K562 (cell line): ENCODE data around the gene ELOVL1. TPM values are rescaled to one million over a fixed set of nuclear protein-coding genes. Genes with fewer than 3 reads are reported as not detected.

ENCODE experiments used
- ATAC-seq: fragments of 200-7000 bp; cut with Tn5 transposase; 3 replicates; pipeline ENCODE4 v1.9.1; 2020; ENCODE audit warnings: moderate library complexity
- BruUV-seq: library from RNA; stranded (reverse); fragments of 400-500 nt; replicated peaks from 2 replicates; lab custom pipeline; 2021; lab: Mats Ljungman, UMichigan
- CTCF ChIA-PET: fragments of 300-600 bp; formaldehyde crosslinking; extraction: SDS; loops from one replicate; lab custom pipeline; 2021; ENCODE audit warnings: low intra/inter-chr PET ratio; lab: Yijun Ruan, JAX
- POLR2A ChIA-PET: fragments of 300-600, 350-650 bp; sonication (Branson Sonifier 250); formaldehyde crosslinking; extraction: SDS; loops from one replicate; lab custom pipeline; 2021; ENCODE audit warnings: antibody characterized with exemption, inconsistent platforms; lab: Yijun Ruan, JAX
- DNase-seq, 4 experiments: peaks; one replicate each; pipeline versions ENCODE4 v3.0.0 to v3.0.0-alpha.2; 2011 to 2018; ENCODE audit warnings: low spot score in 3 of 4, mixed read lengths in 3 of 4; ENCODE audit errors: extremely low read depth in 1 of 4
- FAIRE-seq: peaks from 2 replicates; lab custom pipeline; 2011; peaks lifted over from hg19 to GRCh38; lab: Jason Lieb, UNC
- H2AFZ ChIP-seq: 2 replicates; pipeline ENCODE4 v1.6.0; 2011; ENCODE audit warnings: low read depth, low read length, control low read depth, inconsistent platforms
- H3K27ac ChIP-seq: fragments of 200-600 bp; 3 replicates; pipeline ENCODE4 v1.8.0; 2011; ENCODE audit warnings: low read depth, mild to moderate bottlenecking, control low read depth, inconsistent platforms, low read length, moderate library complexity, mixed read lengths; ENCODE audit errors: extremely low read depth
- H3K27me3 ChIP-seq, 2 experiments: fragments of 300-600 bp in 1 of 2; 2 replicates in 1 of 2; 3 replicates in 1 of 2; pipeline versions ENCODE4 v1.6.0 to v1.8.0; 2011; ENCODE audit warnings: inconsistent platforms in 2 of 2, low read length in 2 of 2, mild to moderate bottlenecking in 1 of 2, mixed read lengths in 1 of 2, moderate library complexity in 1 of 2; ENCODE audit not compliant: control insufficient read depth in 2 of 2, insufficient read depth in 2 of 2
- H3K36me3 ChIP-seq: fragments of 300-600 bp; 3 replicates; pipeline ENCODE4 v1.8.0; 2011; ENCODE audit warnings: mild to moderate bottlenecking, low read length, inconsistent platforms; ENCODE audit not compliant: control insufficient read depth, insufficient read depth
- H3K4me1 ChIP-seq, 2 experiments: fragments of 200-600 bp in 1 of 2; replicated peaks in 1 of 2; 2 replicates in 1 of 2; 3 replicates in 1 of 2; pipeline versions ENCODE4 v1.5.1 to v1.8.0; 2011; ENCODE audit warnings: inconsistent platforms in 2 of 2, low read length in 2 of 2, mild to moderate bottlenecking in 1 of 2, mixed read lengths in 1 of 2, moderate library complexity in 1 of 2; ENCODE audit not compliant: control insufficient read depth in 2 of 2, insufficient read depth in 2 of 2
- H3K4me2 ChIP-seq: 2 replicates; pipeline ENCODE4 v1.6.1; 2011; ENCODE audit warnings: low read length, control low read depth, inconsistent platforms, mixed read lengths; ENCODE audit not compliant: insufficient read depth
- H3K4me3 ChIP-seq: fragments of 200-600 bp; sonication (generic), shearing (Covaris generic); 2 replicates; pipeline ENCODE4 v1.5.1; 2016; ENCODE audit warnings: control low read depth, inconsistent platforms
- H3K79me2 ChIP-seq: fragments of 200-600 bp; 3 replicates; pipeline ENCODE4 v1.8.0; 2011; ENCODE audit warnings: low read length, inconsistent platforms; ENCODE audit not compliant: control insufficient read depth, insufficient read depth
- H3K9ac ChIP-seq, 2 experiments: 2 replicates each; pipeline versions ENCODE4 v1.6.0 to v1.6.1; 2011; ENCODE audit warnings: low read depth in 2 of 2, low read length in 2 of 2, control low read depth in 1 of 2, inconsistent platforms in 1 of 2, mild to moderate bottlenecking in 1 of 2, mixed read lengths in 1 of 2; ENCODE audit not compliant: insufficient read depth in 1 of 2
- H3K9me1 ChIP-seq: one replicate; pipeline ENCODE4 v1.6.0; 2011; ENCODE audit warnings: inconsistent platforms, mild to moderate bottlenecking, low read length, moderate library complexity; ENCODE audit not compliant: control insufficient read depth, insufficient read depth
- H3K9me3 ChIP-seq: replicated peaks from 2 replicates; pipeline ENCODE4 v1.5.1; 2011; ENCODE audit warnings: low read depth, low read length, inconsistent platforms; ENCODE audit not compliant: control insufficient read depth, insufficient read depth
- H4K20me1 ChIP-seq: replicated peaks from 2 replicates; pipeline ENCODE4 v1.6.1; 2011; ENCODE audit warnings: low read length, inconsistent platforms, mixed read lengths; ENCODE audit not compliant: control insufficient read depth, insufficient read depth
- CHAMP1 ChIP-seq: fragments of 450-650 bp; IDR thresholded peaks from 2 replicates; pipeline ENCODE4 v1.6.1; 2016; ENCODE audit warnings: mild to moderate bottlenecking
- DDX20 ChIP-seq: fragments of 450-650 bp; IDR thresholded peaks from 2 replicates; pipeline ENCODE4 v1.6.1; 2016; ENCODE audit warnings: missing genetic modification characterization, low read depth, mild to moderate bottlenecking, missing compliant biosample characterization, moderate library complexity
- DMBX1 ChIP-seq: fragments of 250-450 bp; sonication (Bioruptor Pico); IDR thresholded peaks from 2 replicates; pipeline ENCODE4 v1.8.0; 2022; ENCODE audit warnings: inconsistent platforms, mild to moderate bottlenecking, moderate library complexity, borderline replicate concordance
- ETS1 ChIP-seq: conservative IDR thresholded peaks from 2 replicates; pipeline ENCODE4 v1.6.1; 2011; ENCODE audit warnings: low read depth, mild to moderate bottlenecking, low read length; ENCODE audit not compliant: control insufficient read depth
- FOXP1 ChIP-seq: sonication (generic); formaldehyde crosslinking; IDR thresholded peaks from 2 replicates; pipeline ENCODE4 v1.8.0; 2022; ENCODE audit warnings: mild to moderate bottlenecking, missing genetic modification reagents
- HDAC1 ChIP-seq, 2 experiments: fragments of 450-650 bp; IDR thresholded peaks; 2 replicates each; pipeline ENCODE4 v1.6.1; 2016 to 2017; ENCODE audit warnings: inconsistent platforms in 1 of 2, mild to moderate bottlenecking in 1 of 2, moderate library complexity in 1 of 2
- NCOR1 ChIP-seq: fragments of 450-650 bp; IDR thresholded peaks from 2 replicates; pipeline ENCODE4 v1.6.1; 2016; ENCODE audit warnings: mild to moderate bottlenecking, moderate library complexity
- NFRKB ChIP-seq: fragments of 450-650 bp; IDR thresholded peaks from 2 replicates; pipeline ENCODE4 v1.6.1; 2016; ENCODE audit warnings: low read depth
- SREBF2 ChIP-seq: sonication (generic); formaldehyde crosslinking; IDR thresholded peaks from 2 replicates; pipeline ENCODE4 v1.4.0; 2020; ENCODE audit warnings: mild to moderate bottlenecking, missing genetic modification reagents
- TAF9B ChIP-seq: fragments of 450-650 bp; IDR thresholded peaks from 2 replicates; pipeline ENCODE4 v1.6.1; 2018; ENCODE audit warnings: mild to moderate bottlenecking; ENCODE audit not compliant: partially characterized antibody
- ZBTB1 ChIP-seq: sonication (generic); formaldehyde crosslinking; IDR thresholded peaks from 2 replicates; pipeline ENCODE4 v1.8.1; 2023; ENCODE audit warnings: missing genetic modification reagents, low read depth, mild to moderate bottlenecking, borderline replicate concordance
- ZC3H11A ChIP-seq: IDR thresholded peaks from 2 replicates; pipeline ENCODE4 v1.6.1; 2012; ENCODE audit warnings: low read depth, low read length, improper control_type of control experiment
- ZFP30 ChIP-seq: fragments of 250-450 bp; sonication (Bioruptor Pico); IDR thresholded peaks from 2 replicates; pipeline ENCODE4 v1.8.0; 2022; ENCODE audit warnings: moderate library complexity, mild to moderate bottlenecking, inconsistent platforms, borderline replicate concordance
- ZNF143 ChIP-seq: sonication (generic); formaldehyde crosslinking; IDR thresholded peaks from 2 replicates; pipeline ENCODE4 v1.9.0; 2022; ENCODE audit warnings: mild to moderate bottlenecking, missing genetic modification reagents
- ZNF316 ChIP-seq: fragments of 450-650 bp; IDR thresholded peaks from 2 replicates; pipeline ENCODE4 v1.6.1; 2016
- ZNF717 ChIP-seq: fragments of 250-450 bp; sonication (Bioruptor Pico); IDR thresholded peaks from 2 replicates; pipeline ENCODE4 v1.5.0; 2021
- WGBS: fragments of 100-300 bp; shearing (Covaris generic); methylation state at CpG from one replicate; pipeline ENCODE4 v1.1.6; 2016; ENCODE audit warnings: low coverage, mixed read lengths; ENCODE audit not compliant: insufficient coverage; ENCODE audit errors: missing lambda C conversion rate; 5-methylcytosine and 5-hydroxymethylcytosine counted together
- in situ Hi-C: fragments of 300-500 bp; cut with MboI; formaldehyde crosslinking; loops from 4 replicates; pipeline ENCODE4 v1.15.0; 2018; ENCODE audit warnings: inconsistent platforms, mixed read lengths
- intact Hi-C: fragments of 100-400 bp; cut with micrococcal nuclease; formaldehyde crosslinking; loops from 2 replicates; pipeline ENCODE4 v1.14.2; 2022
- polyA plus RNA-seq, 8 experiments: library from polyadenylated mRNA; depleted of rRNA in 4 of 8; stranded (reverse) in 5 of 8; unstranded in 3 of 8; fragments of >200 nt; fragmentation: Nextera tagmentation in 2 of 8; fragmentation: Illumina TruSeq in 1 of 8; extraction: Ambion mirVana in 2 of 8; extraction: Trizol in 1 of 8; gene quantifications; 2 replicates each; pipeline versions ENCODE4 v1.2.1 to v1.2.3, GENCODE V29; 2011 to 2014; ENCODE audit warnings: inconsistent platforms in 1 of 8, missing spikeins in 1 of 8
- total RNA-seq, 7 experiments: library from RNA; depleted of rRNA in 6 of 7; stranded (reverse); fragments of >200 nt in 6 of 7; fragmentation: Illumina TruSeq in 2 of 7; extraction: Trizol in 2 of 7; gene quantifications; 2 replicates each; pipeline versions ENCODE4 v1.2.1 to v1.2.3, GENCODE V29; 2011 to 2021; ENCODE audit warnings: low replicate concordance in 1 of 7

The ELOVL1 gene
- total and polyA plus RNA-seq, 9 of the 15 experiments (the other 6 are each of a cell fraction or from before 2014, with no cell fraction given) = 51.0 to 157 (median 70.3) TPM

GRCh38 chr1:43389326-43390313 lies 21.8 kb upstream of the ELOVL1 start, which contains the start of the genes MED8 and SZT2 (continued):
- TF ChIP-seq ZFP30 (CRISPR knock-in tag) (no peak), FOXP1 (CRISPR knock-in tag) (no peak; the same call in 1 of the 2 replicates), ETS1 (no peak; the same call in 1 of the 2 replicates), ZNF717 (CRISPR knock-in tag) (peak; percentile 67; the same call in 1 of the 2 replicates), NCOR1 (no peak; the same call in 1 of the 2 replicates)

- Histone ChIP-seq H4K20me1 (peaks cover 13% of the 10 kb centered on the region; the same call in 1 of the 2 replicates), H3K36me3 (peaks cover 48% of the 10 kb centered on the region), H2AFZ (no peak overlapping the region), H3K9me1 (peaks cover 5% of the 10 kb centered on the region), H3K9me3 (no peaks in the 10 kb centered on the region), H3K4me2 (peak overlapping the region; percentile 99), H3K4me1 (peaks cover 0 to 13% of the 10 kb centered on the region in 2 experiments; a peak in 2 of 5 replicates), H3K9ac (peak overlapping the region; percentile 15 to 92; a peak in 3 of 4 replicates), H3K79me2 (peaks cover 39% of the 10 kb centered on the region), H3K27ac (no peak overlapping the region; the same call in 1 of the 3 replicates), H3K27me3 (no peaks in the 10 kb centered on the region), H3K4me3 (peak overlapping the region; percentile 61)
- in situ Hi-C loops = no loop called here
- peak in 1 of 4 experiments; percentile 36 for DNase-seq
- no peak for ATAC-seq
- BruUV-seq = no TSS peak
- intact Hi-C loops = no loop called here
- peak; percentile 44 for FAIRE-seq
- ChIA-PET POLR2A (interaction anchor here (0.9 to 7.2 kb wide), 9 partner anchors 9 to 58 kb away, joined by 3 to 72 read pairs (median 4); partner anchors contain the start of genes CDC20 and ELOVL1), CTCF (no interaction called here)
- WGBS = 16% methylated on average over 3 of the region's 3 CpGs
- no peak for TF ChIP-seq ZNF143 (CRISPR knock-in tag)
- TF ChIP-seq TAF9B = peak; percentile 10
- no peak for TF ChIP-seq DDX20
- TF ChIP-seq ZBTB1 = no peak
- no peak for TF ChIP-seq ZC3H11A
- TF ChIP-seq NFRKB = no peak
- TF ChIP-seq SREBF2 (CRISPR knock-in tag) = no peak
- peak; percentile 79 for TF ChIP-seq ZNF316
- peak in 1 of 2 experiments; percentile 51; a peak in 1 of 4 replicates for TF ChIP-seq HDAC1 (IDR thresholded peaks at IDR 0.05)
- TF ChIP-seq DMBX1 (CRISPR knock-in tag) = no peak
- TF ChIP-seq CHAMP1 = no peak
Measured at GRCh38 chr1:43388613-43389012, 20.8 kb upstream of the ELOVL1 start.
